GM10248 (cell line): ENCODE data around the gene WWP2.
A peak's percentile ranks its signal among the peaks of the same experiment; 100 is the strongest.

Experiments used
- CTCF ChIA-PET: fragments of 300-600 bp; sonication (Branson Sonifier 250); formaldehyde crosslinking; extraction: SDS; loops from one replicate; lab custom pipeline; 2021; ENCODE audit warnings: antibody characterized with exemption; lab: Yijun Ruan, JAX
- POLR2A ChIA-PET: fragments of 350-650 bp; sonication (Branson Sonifier 250); formaldehyde crosslinking; extraction: SDS; loops from one replicate; lab custom pipeline; 2020; ENCODE audit warnings: antibody characterized with exemption; lab: Yijun Ruan, JAX
- DNase-seq: peaks from one replicate; pipeline ENCODE4 v3.0.0; 2012; ENCODE audit errors: extremely low spot score
- CTCF ChIP-seq: IDR thresholded peaks from 2 replicates; pipeline ENCODE4 v1.5.1; 2012; ENCODE audit warnings: mild to moderate bottlenecking, low read depth; ENCODE audit errors: extremely low read depth, missing control alignments, control extremely low read depth

WWP2 gene

GRCh38 chr16:69721441-69721957, 40.6 kb upstream of the WWP2 start:
- DNase-seq: no peak
- CTCF ChIA-PET: interaction anchor here (1.2 to 7.8 kb wide), 3 partner anchors 11 to 33 kb away, joined by 3 to 49 read pairs (median 9); partner anchors contain the start of gene NOB1
- TF ChIP-seq CTCF: no peak
- POLR2A ChIA-PET: interaction anchor here (0.6 kb wide), 1 partner anchor 119 kb away, joined by 6 read pairs; no protein-coding TSS in a partner anchor

- no peak for DNase-seq
- POLR2A ChIA-PET: no interaction called here
- TF ChIP-seq CTCF: no peak
- CTCF ChIA-PET: interaction anchor here (0.8 to 7.9 kb wide), 8 partner anchors 10 to 331 kb away, joined by 3 to 49 read pairs (median 3); partner anchors contain the start of gene NOB1
Measured at GRCh38 chr16:69724414-69724873, 37.7 kb upstream of the WWP2 start.

- ChIA-PET POLR2A (no interaction called here), CTCF (interaction anchor here (0.8 to 7.9 kb wide), 4 partner anchors 15 to 29 kb away, joined by 3 to 49 read pairs (median 24); partner anchors contain the start of gene NOB1)
- TF ChIP-seq CTCF: no peak
Measured at GRCh38 chr16:69724981-69725479, 37.1 kb upstream of the WWP2 start.

GRCh38 chr16:69725480-69726312, 36.4 kb upstream of the WWP2 start:
- POLR2A ChIA-PET: no interaction called here
- TF ChIP-seq CTCF: no peak
- DNase-seq: no peak
- CTCF ChIA-PET: interaction anchor here (0.8 to 7.9 kb wide), 4 partner anchors 15 to 329 kb away, joined by 3 to 49 read pairs (median 24); partner anchors contain the start of gene NOB1

More at GRCh38 chr16:69724981-69725479, 37.1 kb upstream of the WWP2 start:
- peak; percentile 4 for DNase-seq

- TF ChIP-seq CTCF: no peak
- ChIA-PET POLR2A (interaction anchor here (0.5 to 0.6 kb wide), 2 partner anchors 153 to 336 kb away, joined by 4 to 5 read pairs; no protein-coding TSS in a partner anchor), CTCF (interaction anchor here (0.8 to 7.9 kb wide), 4 partner anchors 14 to 330 kb away, joined by 3 to 49 read pairs (median 24); partner anchors contain the start of gene NOB1)
- DNase-seq: peak; percentile 97
Measured at GRCh38 chr16:69726313-69727060, 35.6 kb upstream of the WWP2 start, which contains the start of gene NQO1. NQO1 (minus strand) TSS chr16:69726560; CDS start chr16:69726439, 121 bp downstream.
